ENCODE data around the gene EFNB3.

The EFNB3 gene

GRCh38 chr17:7747635-7748071, 42.7 kb downstream of the EFNB3 start:
- CTCF ChIA-PET, result interaction anchor here (0.6 to 12.1 kb wide), 10 partner anchors 13 to 242 kb away, joined by 3 to 384 read pairs (median 3); partner anchors contain the start of gene TP53
- peak; percentile 29 for DNase-seq (ENCODE audit: low read depth, low spot score)
- TF ChIP-seq CTCF (IDR thresholded peaks at IDR 0.05; ENCODE audit: insufficient read depth, low read length, missing control alignments), result no peak
- no peak overlapping the region for H3K4me3 ChIP-seq (ENCODE audit: low read depth, low read length)
- POLR2A ChIA-PET, result interaction anchor here (1.0 kb wide), 1 partner anchor 95 kb away, joined by 3 read pairs; no protein-coding TSS in a partner anchor

GRCh38 chr17:7748076-7748775, 43.2 kb downstream of the EFNB3 start:
- ChIA-PET CTCF (interaction anchor here (0.6 to 12.1 kb wide), 9 partner anchors 13 to 309 kb away, joined by 3 to 384 read pairs (median 4); partner anchors contain the start of gene TP53), POLR2A (interaction anchor here (0.6 to 1.0 kb wide), 2 partner anchors 19 to 95 kb away, joined by 3 to 7 read pairs; no protein-coding TSS in a partner anchor)
- no peak for TF ChIP-seq CTCF (IDR thresholded peaks at IDR 0.05; ENCODE audit: insufficient read depth, low read length, missing control alignments)
- DNase-seq (ENCODE audit: low read depth, low spot score), result no peak
- no peak overlapping the region for H3K4me3 ChIP-seq (ENCODE audit: low read depth, low read length)

GRCh38 chr17:7750321-7750821, 45.4 kb downstream of the EFNB3 start:
- no peak for TF ChIP-seq CTCF (IDR thresholded peaks at IDR 0.05; ENCODE audit: insufficient read depth, low read length, missing control alignments)
- peak; percentile 71 for DNase-seq (ENCODE audit: low read depth, low spot score)
- CTCF ChIA-PET, result interaction anchor here (12.1 kb wide), 1 partner anchor 29 kb away, joined by 384 read pairs; no protein-coding TSS in a partner anchor
- POLR2A ChIA-PET, result no interaction called here
- no peak overlapping the region for H3K4me3 ChIP-seq (ENCODE audit: low read depth, low read length)

GRCh38 chr17:7754656-7755055, 49.7 kb downstream of the EFNB3 start:
- ChIA-PET CTCF (no interaction called here), POLR2A (no interaction called here)
- TF ChIP-seq CTCF (IDR thresholded peaks at IDR 0.05; ENCODE audit: insufficient read depth, low read length, missing control alignments), result no peak
- no peak overlapping the region for H3K4me3 ChIP-seq (ENCODE audit: low read depth, low read length)
- no peak for DNase-seq (ENCODE audit: low read depth, low spot score)

DNA sequence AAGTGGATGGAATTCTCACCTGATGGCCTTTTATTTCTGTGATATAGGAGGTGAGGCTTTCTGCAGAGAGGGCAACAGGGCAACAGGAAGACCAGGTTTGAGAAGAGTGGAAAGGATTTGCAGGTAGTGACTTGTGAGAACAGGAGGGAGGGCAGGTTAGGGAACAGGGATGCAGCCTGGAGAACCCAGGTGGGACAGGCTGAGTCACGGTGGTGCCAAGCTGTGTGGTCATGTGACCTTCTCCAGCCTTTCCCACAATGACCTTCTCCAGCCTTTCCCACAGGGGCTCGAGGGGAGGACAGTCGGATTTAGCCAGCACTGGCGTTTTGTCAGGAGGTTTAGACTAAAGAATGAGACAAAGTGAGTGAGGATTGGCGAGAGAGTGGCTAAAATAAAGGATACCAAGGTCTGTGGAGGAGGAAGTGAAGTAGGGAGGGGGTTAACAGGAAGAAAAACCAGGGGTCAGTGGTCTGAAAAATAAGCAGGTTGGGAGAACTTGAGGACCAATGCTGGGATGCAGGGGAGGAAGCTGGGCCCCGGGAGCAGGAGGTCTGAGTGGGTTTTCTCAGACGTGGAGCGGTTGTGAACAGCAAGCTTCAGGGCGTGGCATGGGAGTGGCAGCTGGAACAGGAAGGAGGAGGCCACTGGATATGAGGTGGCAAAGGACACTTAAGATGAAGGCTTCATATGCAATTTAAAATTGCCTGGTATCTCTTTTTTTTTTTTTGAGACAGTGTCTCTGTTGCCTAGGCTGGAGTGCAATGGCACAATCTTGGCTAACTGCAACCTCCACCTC, 50.3 kb downstream of the EFNB3 start:
- no peak for DNase-seq (ENCODE audit: low read depth, low spot score)
- CTCF ChIA-PET, result interaction anchor here (2.4 to 2.7 kb wide), 2 partner anchors 12 to 27 kb away, joined by 12 to 14 read pairs; no protein-coding TSS in a partner anchor
- no peak overlapping the region for H3K4me3 ChIP-seq (ENCODE audit: low read depth, low read length)
- POLR2A ChIA-PET, result no interaction called here
- TF ChIP-seq CTCF (IDR thresholded peaks at IDR 0.05; ENCODE audit: insufficient read depth, low read length, missing control alignments), result no peak

Measured in AG04449 (cell line).